ENCODE data around the gene DEK.

DNA sequence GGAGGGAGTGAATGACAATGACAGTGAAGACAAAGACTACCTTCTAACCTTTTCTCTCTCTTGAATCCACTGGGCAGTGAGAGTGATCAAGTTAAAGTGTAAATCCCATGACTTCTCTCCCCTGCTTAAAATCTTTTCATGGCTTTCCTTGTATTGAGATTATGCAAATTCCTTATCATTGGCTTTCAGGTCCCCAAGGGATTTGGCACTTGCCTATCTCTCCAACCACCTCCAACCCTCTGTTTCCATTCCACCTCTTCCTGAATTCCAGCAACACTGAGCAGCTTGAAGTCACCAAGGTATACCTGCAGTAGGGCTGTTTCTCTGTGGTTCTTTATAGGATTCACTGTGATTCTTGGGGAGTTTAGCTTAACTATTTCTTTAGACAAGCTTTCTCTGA lies 48.0 kb upstream of the DEK start:
- TF ChIP-seq POLR2AphosphoS5 (IDR thresholded peaks at IDR 0.05; ENCODE audit: low read depth, low read length) (no peak), SIN3A (IDR thresholded peaks at IDR 0.05; ENCODE audit: borderline replicate concordance, insufficient read depth, low read length) (no peak), TAF1 (IDR thresholded peaks at IDR 0.05; ENCODE audit: borderline replicate concordance, insufficient read depth, low read length) (no peak), REST (IDR thresholded peaks at IDR 0.05; ENCODE audit: insufficient read depth in 1 of 2, low read depth in 2 of 2, low read length in 2 of 2) (no peak)
